Measurements from ENCODE around the gene MYH9.

MYH9 gene

DNA sequence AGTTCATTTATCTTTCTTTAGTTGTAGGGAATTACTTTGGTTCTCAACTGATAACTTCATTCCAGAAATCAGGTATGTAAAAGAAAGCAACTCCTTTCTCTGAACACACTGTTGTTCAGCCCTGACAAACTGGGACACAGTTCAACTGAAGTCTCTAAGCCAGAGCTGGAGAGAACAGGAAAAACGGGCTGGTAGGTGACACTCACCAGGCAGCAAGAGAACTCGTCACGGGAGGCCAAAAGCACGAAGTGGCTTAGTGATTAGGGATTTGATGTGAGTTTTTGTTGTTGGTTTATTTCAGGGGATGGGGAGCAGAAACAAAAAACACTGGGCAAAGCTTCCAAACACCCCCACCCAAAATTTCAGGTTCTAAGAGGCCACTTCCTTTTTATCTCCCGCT, 54.1 kb downstream of the MYH9 start:
- in situ Hi-C loops (cut with MboI; ENCODE audit: low sequenced_read_pairs) = no loop called here

DNA sequence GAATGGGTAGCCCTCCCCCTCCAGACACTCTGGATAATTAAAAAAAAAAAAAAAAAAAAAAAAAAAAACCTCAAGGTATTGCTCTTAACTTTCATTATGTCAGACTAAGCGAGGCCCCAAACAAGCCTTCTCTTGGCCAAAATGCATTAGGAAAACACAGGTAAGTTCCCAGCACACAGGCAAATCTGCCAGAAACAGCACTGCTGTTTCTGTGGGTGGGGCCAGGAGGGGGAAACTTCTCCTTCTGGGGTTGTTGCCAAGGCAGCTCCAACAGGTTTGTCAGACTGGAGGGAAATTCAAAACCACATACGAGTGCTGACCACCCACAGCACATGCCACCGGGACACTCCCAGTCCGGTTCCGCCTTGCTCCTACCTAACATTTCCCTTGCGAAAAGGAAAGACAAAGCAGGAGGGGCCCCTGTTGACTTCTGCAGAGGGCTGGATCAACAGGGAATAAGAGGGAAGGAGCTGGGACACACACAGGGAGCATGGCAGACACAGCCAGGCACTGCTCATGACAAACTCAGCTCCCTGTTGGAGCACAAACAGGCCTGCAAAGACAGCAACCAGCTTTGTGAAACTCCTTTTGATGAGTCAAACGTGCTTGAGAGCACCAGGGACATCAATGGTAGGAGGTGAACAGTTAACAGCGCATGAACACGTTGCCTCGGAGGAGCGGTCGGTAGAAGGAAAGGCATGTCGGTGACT, 55.0 kb downstream of the MYH9 start:
- in situ Hi-C loops (cut with MboI; ENCODE audit: low sequenced_read_pairs) = no loop called here

DNA sequence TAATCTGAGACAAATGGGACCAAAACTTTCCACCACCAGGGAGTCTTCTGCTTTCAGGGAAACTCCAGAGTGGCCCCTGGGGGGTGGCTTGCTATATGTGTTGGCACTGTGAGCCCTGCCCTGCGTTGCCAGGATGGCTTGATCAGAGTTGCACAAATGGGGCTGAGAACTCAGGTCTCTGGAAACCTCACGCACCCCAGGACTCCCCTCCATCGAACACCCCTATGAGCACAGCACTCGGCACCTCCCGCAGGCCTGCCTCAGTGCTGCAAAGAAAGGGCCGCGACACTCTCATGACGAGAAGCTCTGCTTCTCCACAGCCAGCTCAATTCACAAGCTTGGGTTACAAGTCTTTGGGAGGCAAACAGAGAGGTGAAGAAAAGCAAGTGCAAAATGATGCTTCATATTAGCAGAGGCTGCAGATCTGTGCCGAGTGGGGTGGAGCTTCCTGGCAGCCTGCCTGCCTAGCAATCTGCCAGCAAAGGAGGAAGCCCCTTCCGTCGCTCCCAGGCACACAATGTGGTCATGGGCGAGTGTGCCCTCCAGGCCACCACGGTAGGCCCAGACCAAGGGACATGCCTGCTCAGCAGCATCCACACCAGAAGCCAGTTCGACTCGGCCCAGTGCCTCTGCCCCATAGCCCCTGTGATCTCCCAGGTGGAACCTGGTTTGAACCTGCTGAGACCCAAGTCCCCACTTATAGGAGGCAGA, 55.7 kb downstream of the MYH9 start:
- in situ Hi-C loops (cut with MboI; ENCODE audit: low sequenced_read_pairs) = no loop called here

DNA sequence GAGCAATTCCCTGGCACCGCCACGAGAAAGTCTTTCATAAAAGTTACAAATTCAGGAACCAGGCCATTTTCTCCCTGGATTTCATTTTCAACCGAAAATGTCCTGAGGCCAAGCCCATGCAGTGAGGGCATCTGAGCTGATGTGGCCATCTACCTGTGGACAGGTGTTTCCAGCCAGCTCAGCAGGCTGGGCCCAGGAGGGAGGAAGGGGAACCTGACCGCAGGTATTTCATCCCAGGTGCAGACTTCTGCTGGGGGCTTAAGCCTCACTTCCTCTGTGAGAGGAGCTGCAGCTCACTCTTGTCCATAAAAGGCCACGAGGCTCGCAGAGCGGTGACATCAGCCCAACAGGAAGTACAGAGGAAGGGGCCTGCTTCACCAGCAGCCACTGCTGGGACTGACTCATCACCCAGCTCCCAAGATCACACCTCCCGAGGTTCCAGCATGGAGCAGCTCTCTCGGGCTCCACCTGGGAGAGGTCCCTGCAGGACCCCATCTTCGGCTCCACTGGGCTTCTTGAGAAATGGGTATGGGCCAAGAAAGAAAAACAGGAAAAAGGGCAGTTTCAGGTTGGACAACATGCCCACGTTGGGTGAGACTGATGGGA, 56.4 kb downstream of the MYH9 start:
- in situ Hi-C loops (cut with MboI; ENCODE audit: low sequenced_read_pairs) = no loop called here

DNA sequence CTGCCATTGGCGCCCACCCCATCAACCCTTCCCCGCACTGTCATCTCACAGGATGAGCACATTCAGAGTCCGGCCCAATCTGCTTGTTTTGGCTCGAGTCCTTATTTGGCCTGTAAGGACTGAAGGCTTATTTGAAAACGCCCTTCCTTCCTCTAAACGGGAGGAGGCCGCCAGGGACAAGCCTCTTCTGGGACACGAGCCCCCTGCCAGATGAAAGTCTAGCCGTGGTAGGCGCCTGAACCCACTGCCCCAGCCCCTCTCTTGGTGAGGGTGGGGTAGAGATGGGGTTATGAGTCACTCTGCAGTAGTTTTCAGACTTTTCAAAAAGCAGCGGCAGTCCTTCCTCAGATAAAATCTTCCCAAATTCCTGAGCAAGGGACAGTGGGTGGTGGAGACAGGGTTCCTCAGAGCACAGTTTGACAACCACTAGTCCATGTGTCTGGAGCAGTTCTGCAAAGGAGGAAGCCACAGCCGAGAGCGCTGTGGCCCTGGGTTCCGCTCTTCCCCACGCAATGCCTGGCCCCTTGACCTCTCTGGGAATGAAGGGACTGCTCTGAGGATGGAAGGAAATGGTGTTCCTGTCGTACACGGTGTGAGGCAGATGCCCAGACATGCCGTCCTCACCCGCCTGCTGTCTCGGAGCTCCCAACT, 57.0 kb downstream of the MYH9 start:
- in situ Hi-C loops (cut with MboI; ENCODE audit: low sequenced_read_pairs) = no loop called here

DNA sequence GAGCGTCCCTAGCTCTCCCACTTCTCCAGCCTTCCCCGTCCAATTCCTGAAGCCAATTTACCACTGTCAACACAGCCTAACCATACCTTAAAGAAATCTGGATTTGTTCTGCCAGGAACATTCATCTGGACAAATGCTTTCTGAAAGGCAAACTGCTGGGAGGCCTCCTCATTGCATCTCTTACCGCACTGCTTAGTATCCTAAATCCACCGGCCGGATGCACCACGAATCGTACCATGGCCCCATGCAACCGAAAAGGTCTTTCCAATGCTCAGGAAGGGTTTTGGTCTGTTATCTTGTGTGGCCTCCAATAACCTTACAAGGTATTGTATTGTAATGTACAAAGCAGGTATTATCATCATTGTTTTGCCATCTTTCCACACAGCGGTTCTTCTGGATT, 57.6 kb downstream of the MYH9 start:
- in situ Hi-C loops (cut with MboI; ENCODE audit: low sequenced_read_pairs) = no loop called here

DNA sequence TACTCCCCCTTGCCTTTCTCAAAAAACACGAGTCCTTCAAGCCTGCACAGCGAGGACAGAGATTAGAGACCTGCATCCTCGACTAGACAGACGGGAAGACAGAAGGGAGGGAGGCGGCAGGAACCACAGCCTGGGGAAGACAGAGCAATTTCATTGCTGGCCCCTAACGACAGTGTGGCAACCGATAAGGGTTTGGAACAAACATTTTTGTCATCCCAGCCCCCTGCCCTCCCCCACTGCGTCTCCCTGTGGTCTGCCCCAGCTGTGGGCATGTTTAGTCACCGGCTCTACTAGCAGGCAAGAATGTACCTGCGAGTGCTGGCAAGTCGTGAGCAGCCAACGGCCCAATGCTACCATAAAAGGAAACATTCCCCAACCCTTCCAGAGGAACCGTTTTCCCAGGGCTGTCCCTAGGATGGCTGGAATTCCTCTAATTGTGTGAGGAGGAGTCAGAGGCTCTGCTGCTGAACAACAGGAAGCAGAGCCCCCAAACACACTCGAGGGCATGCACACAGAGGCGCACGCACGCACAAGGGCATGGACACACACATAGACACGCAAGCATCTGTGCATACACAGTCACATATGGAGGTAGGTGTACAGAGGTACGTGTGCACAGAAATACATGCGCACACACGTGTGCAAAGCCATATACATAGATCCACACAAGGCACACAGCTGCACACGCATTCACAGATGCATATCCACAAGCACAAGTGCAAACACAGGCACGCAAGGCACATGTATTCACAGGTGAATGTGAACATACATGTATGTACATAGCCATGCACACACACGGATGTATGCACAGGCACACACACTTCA, 58.3 kb downstream of the MYH9 start:
- in situ Hi-C loops (cut with MboI; ENCODE audit: low sequenced_read_pairs) = no loop called here

DNA sequence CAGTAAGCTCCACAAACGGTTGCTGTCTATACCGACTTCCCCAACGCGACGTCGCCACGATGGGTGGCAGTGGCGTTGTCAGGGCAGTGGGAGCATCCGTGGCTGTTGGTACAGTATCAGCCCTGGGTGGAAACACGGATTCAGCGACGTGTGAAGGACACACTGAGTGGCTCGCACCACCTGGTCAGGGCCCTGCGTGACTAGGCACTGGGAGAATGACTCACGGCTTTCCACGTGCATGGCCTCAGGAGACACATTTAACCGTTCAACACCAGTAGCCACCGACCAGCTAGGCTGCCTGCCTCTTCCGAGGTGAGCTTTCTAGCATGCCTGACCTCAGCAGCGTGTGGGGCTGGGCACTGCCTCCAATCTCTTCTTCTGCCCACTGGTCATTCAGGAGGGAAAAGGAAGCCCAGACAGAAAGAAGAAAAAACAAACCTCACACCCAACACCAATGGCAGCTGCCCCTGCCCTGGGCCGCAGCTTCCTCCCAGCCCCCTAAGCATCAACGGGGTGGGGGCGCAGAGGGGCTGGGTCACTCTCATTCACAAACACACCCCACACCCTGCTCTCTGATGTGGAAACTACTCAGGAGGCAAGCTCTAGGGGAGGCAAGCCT, 59.0 kb downstream of the MYH9 start:
- in situ Hi-C loops (cut with MboI; ENCODE audit: low sequenced_read_pairs) = no loop called here

DNA sequence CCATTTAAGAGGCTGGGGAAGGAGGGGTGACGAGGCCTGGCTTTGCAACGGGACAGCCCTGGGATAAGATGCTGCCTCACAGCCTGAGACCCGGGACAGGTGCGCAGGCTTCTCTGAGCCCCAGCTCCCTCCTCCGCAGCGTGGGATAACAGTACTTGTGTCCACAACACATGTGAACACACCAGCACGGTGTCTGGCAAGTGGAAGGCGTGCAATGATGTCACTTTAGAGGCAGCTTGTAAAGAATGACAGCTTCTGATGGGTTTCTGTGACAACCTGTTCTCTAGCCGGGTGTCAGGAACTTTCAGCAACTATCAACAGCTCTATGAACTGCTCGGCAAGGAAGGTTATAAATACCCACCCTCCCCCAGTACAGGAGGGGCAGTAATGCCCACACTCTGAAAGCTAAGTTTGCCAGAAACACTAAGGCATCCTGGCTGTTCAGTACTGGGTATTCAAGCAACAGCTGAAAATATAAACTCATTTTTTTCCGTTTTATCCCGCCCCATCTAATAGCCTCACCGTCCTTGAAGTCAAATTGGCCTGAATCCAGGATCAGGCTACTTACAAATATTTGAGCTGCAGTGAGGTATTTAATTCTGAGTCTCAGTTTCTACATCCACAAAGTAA, 59.7 kb downstream of the MYH9 start:
- in situ Hi-C loops (cut with MboI; ENCODE audit: low sequenced_read_pairs) = no loop called here

DNA sequence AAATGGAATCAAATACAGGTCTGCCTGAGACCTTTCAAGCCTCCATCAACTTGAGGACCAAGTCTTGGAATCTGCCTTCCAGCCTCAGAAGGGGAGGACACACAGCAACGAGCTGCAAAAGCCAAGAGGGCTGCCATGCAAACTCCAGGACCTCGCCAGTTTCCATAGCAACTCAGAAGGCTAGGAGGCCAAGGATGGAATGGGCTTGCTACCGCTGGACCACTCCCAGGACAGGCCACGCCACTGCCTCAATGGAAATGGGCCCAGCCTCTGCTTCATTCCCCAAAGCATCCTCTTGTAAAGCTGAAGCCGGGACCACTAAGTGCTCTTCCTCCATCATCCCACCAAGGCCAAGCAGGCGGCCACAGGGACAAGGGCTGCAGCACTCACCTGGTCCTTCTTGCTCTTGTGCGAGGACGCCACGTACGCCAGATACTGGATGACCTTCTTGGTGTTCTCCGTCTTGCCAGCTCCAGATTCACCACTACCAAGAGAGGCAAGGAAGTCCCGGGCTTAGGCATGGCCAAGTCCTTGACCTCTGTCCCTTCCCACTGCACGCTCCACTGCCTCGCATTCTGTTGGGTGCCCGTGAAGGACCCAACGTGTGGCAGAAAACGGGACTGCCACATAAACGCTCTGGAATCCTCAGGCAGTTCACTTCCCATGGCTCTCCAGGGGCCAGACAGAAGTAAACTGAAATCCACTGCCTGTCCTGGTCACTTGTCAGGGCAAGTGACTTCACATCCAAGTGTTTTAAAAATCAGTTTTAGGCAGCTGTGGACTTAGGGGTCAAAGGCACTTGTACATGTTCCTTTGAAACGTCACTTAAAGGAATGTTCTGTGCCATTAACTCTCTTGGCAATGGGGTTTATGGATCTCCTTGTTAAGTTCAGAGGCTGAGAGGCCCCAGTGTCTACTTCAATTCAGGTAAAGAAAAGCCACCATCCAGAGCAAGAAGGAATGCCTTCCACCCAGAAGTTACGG, 61.3 kb downstream of the MYH9 start:
- in situ Hi-C loops (cut with MboI; ENCODE audit: low sequenced_read_pairs) = no loop called here

DNA sequence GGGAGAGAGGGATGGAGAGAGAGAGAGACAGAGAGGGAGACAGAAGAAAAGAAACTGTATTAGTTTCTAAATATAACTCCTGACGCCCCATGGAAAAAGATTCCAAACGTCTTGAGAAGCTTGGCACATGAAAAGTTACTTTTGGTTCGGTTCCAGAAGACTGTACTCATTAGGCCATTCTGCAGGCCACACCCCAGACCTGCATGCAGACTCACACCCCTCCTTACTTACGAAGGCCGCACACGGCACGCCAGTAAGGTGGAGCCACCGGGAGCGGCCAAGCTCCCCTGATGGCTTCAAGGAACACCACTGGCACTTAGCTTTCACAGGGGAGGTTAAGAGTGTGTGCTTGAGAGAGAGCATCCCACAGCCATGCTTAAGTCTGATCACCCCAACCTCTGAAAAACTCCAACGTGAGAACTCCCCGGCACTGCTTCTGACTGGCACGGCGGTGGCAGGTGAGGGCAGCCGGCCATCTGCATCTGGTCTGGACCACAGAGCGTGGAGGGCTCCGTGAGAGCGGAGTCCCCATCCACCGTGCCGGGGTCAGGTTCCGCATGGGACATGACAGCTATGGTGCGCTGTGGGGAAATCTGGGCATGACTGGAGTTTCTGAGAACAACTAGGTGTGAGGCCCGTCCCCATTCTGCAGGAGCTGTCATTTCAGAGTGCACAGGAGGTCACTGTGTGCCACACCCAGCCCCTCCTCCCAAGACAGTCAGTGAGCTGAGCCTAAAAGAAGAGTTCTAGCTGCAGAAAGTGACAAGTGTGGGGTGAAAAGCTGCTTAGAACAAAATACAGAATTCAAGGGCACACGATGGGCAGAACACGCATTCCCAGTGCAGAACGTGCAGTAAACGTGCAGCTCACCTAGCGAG, 62.4 kb downstream of the MYH9 start:
- in situ Hi-C loops (cut with MboI; ENCODE audit: low sequenced_read_pairs) = no loop called here

DNA sequence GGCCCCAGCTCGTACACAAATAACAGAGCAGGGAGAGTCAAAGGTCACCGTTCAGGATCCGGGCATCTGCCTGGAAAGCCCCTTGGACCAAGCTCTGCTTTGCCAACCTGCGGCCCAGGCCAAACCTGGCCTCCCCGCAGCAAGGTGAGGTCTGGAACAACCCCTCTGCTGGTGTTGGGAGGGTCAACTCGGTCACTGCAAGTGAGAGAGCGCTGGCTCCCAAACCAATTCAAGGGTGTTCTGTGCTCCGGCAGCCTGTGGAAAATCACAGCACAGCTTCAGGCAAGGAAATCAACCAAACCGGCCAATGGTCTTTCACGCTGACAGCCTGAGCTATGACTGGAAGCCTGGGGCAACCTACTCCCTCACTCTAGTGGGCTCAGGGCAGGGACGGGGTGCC, 63.4 kb downstream of the MYH9 start:
- in situ Hi-C loops (cut with MboI; ENCODE audit: low sequenced_read_pairs) = no loop called here

DNA sequence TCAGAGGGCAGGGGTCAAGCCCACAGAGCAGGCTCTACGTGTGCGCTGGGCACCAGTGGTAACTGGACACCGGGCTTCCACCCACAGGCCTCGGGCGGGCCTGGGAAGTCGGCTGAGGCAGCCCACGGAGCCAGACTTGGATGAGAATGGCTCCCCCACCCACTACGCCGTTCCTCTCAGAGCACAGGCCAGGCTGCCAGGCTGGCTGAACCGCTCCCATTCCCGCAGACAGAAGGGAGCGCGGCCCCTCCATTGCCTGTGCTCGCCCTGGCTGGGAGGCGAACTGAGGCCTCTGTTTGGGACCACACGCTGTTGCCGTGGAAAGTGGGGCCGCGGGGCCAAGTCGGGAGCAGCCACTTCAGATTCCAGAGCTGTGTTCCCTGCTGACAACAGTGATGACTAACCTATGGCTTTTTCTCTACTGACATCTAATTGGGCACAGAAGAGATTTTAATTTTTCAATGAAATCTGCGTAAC, 63.9 kb downstream of the MYH9 start:
- in situ Hi-C loops (cut with MboI; ENCODE audit: low sequenced_read_pairs) = no loop called here

DNA sequence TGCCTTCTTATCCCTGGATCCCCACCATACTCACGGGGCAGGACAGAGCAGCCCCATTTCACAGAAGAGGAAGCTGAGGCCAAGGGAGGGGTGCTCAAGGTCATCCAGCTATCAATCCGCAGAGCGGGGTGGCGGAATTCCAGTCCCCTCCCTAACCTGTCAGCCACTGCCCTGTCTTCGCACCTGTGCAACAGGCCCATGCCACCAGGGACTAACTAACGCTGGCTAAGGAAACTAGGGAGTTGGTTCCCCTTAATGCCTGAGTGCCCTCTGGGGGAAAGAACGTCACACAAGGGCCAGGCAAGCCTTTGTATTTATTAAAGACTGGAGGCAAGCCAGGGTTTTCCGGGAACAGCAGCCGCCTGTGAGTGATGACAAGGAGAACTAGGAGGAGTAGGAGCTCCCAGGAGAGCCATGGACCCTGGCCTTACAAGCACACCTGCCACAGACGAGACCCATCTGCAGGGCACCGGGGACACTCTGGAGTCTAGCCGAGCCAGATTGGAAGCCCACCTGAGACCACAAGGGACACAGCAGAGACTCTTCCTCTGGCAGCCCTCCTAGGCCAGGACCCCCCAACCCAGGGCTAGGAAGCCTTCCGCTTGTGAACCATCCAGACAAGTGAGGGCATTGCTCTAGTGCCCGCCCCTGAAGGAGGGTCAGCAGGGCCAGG, 64.4 kb downstream of the MYH9 start:
- in situ Hi-C loops (cut with MboI; ENCODE audit: low sequenced_read_pairs) = no loop called here

DNA sequence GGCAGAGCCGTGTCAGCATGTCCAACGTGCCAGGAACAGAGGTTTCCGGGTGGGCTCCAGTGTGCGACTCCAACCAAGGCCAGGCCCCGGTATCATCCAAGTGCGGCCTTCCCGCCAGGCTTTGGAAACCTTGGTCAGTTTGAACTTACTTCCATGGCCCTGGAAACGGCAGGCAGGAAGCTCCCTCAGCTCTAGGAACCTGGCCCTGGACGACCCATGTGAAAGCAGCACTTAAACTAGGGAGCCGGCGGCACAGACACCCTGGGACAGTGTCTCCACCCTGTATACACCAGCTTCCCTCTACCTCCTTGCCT, 65.2 kb downstream of the MYH9 start:
- in situ Hi-C loops (cut with MboI; ENCODE audit: low sequenced_read_pairs) = no loop called here

DNA sequence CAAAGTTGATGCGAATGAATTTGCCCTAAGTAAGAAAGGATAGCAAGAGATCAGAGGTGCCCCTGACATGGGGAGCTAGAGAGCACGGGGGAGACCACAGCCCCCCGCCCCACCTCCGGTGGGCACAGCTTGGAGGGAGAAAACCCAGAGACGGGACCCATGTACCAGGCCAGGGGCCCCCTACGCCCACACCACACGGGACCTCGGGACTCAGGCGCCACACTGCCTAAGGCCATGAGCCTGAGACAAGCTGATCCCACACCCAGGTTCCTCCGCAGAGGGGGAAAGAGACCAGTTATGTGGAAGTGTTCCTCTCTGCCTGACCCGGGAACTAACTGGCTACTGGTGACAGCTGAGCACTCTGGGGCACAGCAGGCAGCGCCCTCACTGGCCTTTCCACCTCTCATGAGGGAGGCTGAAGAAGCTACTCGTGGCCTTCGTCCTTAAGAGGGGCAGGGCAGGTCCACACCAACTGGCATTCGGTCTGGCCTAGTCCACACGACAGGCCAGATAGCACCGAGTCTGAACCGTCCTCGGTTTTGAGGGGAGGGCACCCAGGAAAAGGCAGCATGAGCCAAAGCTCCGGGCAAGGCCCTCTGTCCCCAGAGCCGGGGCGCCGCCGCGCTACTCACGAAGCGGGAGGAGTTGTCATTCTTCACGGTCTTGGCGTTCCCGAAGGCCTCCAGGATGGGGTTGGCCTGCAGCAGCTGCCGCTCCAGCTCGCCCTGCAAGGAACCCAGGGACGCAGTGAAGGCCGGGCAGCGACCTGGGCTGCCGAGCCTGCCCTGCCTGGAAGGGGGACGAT, 65.8 kb downstream of the MYH9 start:
- in situ Hi-C loops (cut with MboI; ENCODE audit: low sequenced_read_pairs) = no loop called here

DNA sequence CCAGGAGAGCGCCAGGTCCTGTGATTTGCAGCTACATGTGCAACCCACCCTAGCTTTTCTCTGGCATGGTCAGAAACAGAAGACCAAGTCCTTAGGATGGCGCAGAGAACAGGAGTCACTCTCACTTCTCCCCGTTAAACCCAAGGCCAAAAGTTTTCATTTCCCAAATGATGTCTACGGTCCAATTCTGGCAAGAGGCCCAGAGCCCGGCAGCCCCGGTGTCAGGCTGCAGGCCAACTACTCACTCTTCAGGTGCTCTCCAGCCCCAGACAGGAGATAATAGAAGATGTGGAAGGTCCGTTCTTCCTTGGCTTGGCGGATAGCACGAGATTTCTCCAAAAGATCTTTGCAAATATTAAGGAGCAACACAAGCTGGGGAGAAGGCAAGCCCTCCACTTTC, 67.2 kb downstream of the MYH9 start:
- in situ Hi-C loops (cut with MboI; ENCODE audit: low sequenced_read_pairs) = no loop called here
